ENCODE data around the gene HDAC9. TPM values are rescaled to one million over a fixed set of nuclear protein-coding genes. Genes with fewer than 3 reads are reported as not detected.

HDAC9 gene
- total RNA-seq, 1 experiment from 2014 or later, result 7.7 TPM

DNA sequence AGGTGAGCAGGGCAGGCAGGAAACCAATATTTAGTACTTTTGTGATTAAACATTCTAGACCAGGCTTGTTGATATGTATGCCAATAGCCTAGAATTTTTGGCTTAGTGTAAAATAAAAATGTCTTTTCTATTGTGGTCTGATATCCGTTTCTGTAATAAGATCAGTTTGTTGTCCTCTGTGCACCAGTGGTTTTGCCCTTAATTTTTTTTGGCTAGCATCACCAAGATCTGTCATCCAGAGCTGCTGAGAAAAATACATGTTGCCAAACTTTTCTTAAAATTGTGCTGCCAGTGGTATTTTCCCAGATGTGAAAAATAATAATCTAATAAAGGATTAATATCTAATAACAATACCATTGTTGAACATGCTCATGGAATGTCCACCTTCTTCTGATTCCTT lies 506.3 kb downstream of the HDAC9 start:
- H3K9ac ChIP-seq (ENCODE audit: extremely low read depth, insufficient read length, low read length), result no peak overlapping the region
- Mint-ChIP-seq H3K27me3 (ENCODE audit: low read depth) (no peaks in the 10 kb centered on the region), H3K9me3 (no peaks in the 10 kb centered on the region), H3K27ac (no peak overlapping the region), H3K4me3 (no peak overlapping the region), H3K4me1 (peaks cover 7% of the 10 kb centered on the region in 2 experiments), H3K36me3 (ENCODE audit: insufficient read depth in 1 of 3, low read depth in 3 of 3) (no peaks in the 10 kb centered on the region)
- H3K14ac ChIP-seq (ENCODE audit: insufficient read depth, low read length), result no peak overlapping the region
- H2BK15ac ChIP-seq (ENCODE audit: low read depth, low read length), result no peak overlapping the region
- H2AFZ ChIP-seq (ENCODE audit: low read length), result no peak overlapping the region
- WGBS (ENCODE audit: extremely low coverage, insufficient read length, low lambda C conversion rate), result no CpG with 5 or more reads among the region's 1 CpG
- H2BK20ac ChIP-seq (ENCODE audit: low read depth, low read length, poor library complexity, severe bottlenecking), result no peak overlapping the region
- H3T11ph ChIP-seq (ENCODE audit: low read length), result no peak overlapping the region
- H2BK120ac ChIP-seq (ENCODE audit: low read depth, low read length, poor library complexity, severe bottlenecking), result no peak overlapping the region
- no peak overlapping the region for H3K27ac ChIP-seq (ENCODE audit: insufficient read length, low read depth, low read length)
- no peak overlapping the region for H3K4me2 ChIP-seq (ENCODE audit: insufficient read depth, insufficient read length, low read length)
- no peaks in the 10 kb centered on the region for H3K9me3 ChIP-seq (ENCODE audit: control insufficient read depth, low read depth, low read length)
- no peak overlapping the region for H3K4ac ChIP-seq (ENCODE audit: low read depth, low read length)
- H4K8ac ChIP-seq (replicated peaks; ENCODE audit: insufficient read length, low read depth, low read length), result no peak overlapping the region
- no peaks in the 10 kb centered on the region for H4K20me1 ChIP-seq (ENCODE audit: control insufficient read depth, insufficient read depth, insufficient read length)
- no peak overlapping the region for H3K18ac ChIP-seq (ENCODE audit: insufficient read length, low read depth, low read length)
- no peak for DNase-seq
- no peaks in the 10 kb centered on the region for H3K4me1 ChIP-seq (ENCODE audit: insufficient read depth, low read length)
- H2BK5ac ChIP-seq (ENCODE audit: insufficient read length, low read length), result no peak overlapping the region
- no peak overlapping the region for H2AK5ac ChIP-seq (ENCODE audit: insufficient read length, low read length)
- H3K56ac ChIP-seq (ENCODE audit: insufficient read length, low read depth, low read length), result no peak overlapping the region
- no peaks in the 10 kb centered on the region for H3K79me1 ChIP-seq (ENCODE audit: insufficient read depth, low read depth, low read length, poor library complexity, severe bottlenecking)
- no peak overlapping the region for H2BK12ac ChIP-seq (ENCODE audit: insufficient read length, low read depth, low read length)
- no peak overlapping the region for H4K91ac ChIP-seq (ENCODE audit: insufficient read length, low read depth, low read length)
- no peak overlapping the region for H3K23ac ChIP-seq (ENCODE audit: insufficient read length, low read depth, low read length)
- TF ChIP-seq, protein P1, sequence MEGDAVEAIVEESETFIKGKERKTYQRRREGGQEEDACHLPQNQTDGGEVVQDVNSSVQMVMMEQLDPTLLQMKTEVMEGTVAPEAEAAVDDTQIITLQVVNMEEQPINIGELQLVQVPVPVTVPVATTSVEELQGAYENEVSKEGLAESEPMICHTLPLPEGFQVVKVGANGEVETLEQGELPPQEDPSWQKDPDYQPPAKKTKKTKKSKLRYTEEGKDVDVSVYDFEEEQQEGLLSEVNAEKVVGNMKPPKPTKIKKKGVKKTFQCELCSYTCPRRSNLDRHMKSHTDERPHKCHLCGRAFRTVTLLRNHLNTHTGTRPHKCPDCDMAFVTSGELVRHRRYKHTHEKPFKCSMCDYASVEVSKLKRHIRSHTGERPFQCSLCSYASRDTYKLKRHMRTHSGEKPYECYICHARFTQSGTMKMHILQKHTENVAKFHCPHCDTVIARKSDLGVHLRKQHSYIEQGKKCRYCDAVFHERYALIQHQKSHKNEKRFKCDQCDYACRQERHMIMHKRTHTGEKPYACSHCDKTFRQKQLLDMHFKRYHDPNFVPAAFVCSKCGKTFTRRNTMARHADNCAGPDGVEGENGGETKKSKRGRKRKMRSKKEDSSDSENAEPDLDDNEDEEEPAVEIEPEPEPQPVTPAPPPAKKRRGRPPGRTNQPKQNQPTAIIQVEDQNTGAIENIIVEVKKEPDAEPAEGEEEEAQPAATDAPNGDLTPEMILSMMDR (conservative IDR thresholded peaks at IDR 0.05), result no peak
- no peaks in the 10 kb centered on the region for H3K79me2 ChIP-seq (ENCODE audit: insufficient read depth, low read length)
- H3K27me3 ChIP-seq (ENCODE audit: insufficient read depth, low read length), result no peaks in the 10 kb centered on the region
- no peak overlapping the region for H4K5ac ChIP-seq (ENCODE audit: insufficient read length, low read depth, low read length)
- no peaks in the 10 kb centered on the region for H3K23me2 ChIP-seq (ENCODE audit: insufficient read length, low read depth, low read length, poor library complexity, severe bottlenecking)

All from H9 (cell line).